Peyer's patch (tissue), 4 donors: Measurements from ENCODE around the gene TXNDC17. TPM values are rescaled to one million over a fixed set of nuclear protein-coding genes. Genes with fewer than 3 reads are reported as not detected.

ENCODE experiments used
- DNase-seq, 3 donors: peaks; one replicate each; pipeline ENCODE4 v3.0.0-alpha.2; 2017 to 2019
- H3K27ac ChIP-seq, 4 donors: fragments of 200-600 bp; sonication (generic); one replicate each; pipeline ENCODE4 v1.5.1; 2016 to 2019
- H3K27me3 ChIP-seq, 2 donors: fragments of 200-600 bp; sonication (generic); one replicate each; pipeline ENCODE4 v1.5.1; 2019
- H3K36me3 ChIP-seq, 3 donors: fragments of 200-600 bp; sonication (generic); one replicate each; pipeline ENCODE4 v1.5.1; 2016 to 2019
- H3K4me1 ChIP-seq, 4 donors: fragments of 200-600 bp; sonication (generic); one replicate each; pipeline ENCODE4 v1.5.1; 2016 to 2019
- H3K4me3 ChIP-seq, 4 donors: fragments of 200-600 bp; sonication (generic); 1 replicate in 3 of 4; 2 replicates in 1 of 4; pipeline ENCODE4 v1.5.1; 2016 to 2019; ENCODE audit warnings: mild to moderate bottlenecking in 1 of 4
- H3K9me3 ChIP-seq, 4 donors: fragments of 200-600 bp; sonication (generic); one replicate each; pipeline ENCODE4 v1.5.1; 2016 to 2019; ENCODE audit warnings: mild to moderate bottlenecking in 1 of 4
- CTCF ChIP-seq, 6 experiments: fragments of 450-650 bp in 4 of 6; fragments of 200-600 bp in 2 of 6; sonication (generic) in 1 of 6; IDR thresholded peaks; one replicate each; pipeline ENCODE4 v1.5.1; 2017 to 2019; ENCODE audit warnings: antibody characterized with exemption in 6 of 6, mild to moderate bottlenecking in 3 of 6, moderate library complexity in 1 of 6
- POLR2A ChIP-seq, 2 donors: fragments of 450-650 bp; IDR thresholded peaks; one replicate each; pipeline ENCODE4 v1.5.1; 2017; ENCODE audit warnings: antibody characterized with exemption in 2 of 2, mild to moderate bottlenecking in 2 of 2, moderate library complexity in 2 of 2
- total RNA-seq, 4 donors: library from RNA; depleted of rRNA; stranded (reverse); fragments of >200 nt; gene quantifications; one replicate each; pipeline ENCODE4 v1.1.0, GENCODE V29; 2016

Gene TXNDC17
- total RNA-seq, 4 donors from 2014 or later, result 73.9 to 192 (median 149) TPM

DNA sequence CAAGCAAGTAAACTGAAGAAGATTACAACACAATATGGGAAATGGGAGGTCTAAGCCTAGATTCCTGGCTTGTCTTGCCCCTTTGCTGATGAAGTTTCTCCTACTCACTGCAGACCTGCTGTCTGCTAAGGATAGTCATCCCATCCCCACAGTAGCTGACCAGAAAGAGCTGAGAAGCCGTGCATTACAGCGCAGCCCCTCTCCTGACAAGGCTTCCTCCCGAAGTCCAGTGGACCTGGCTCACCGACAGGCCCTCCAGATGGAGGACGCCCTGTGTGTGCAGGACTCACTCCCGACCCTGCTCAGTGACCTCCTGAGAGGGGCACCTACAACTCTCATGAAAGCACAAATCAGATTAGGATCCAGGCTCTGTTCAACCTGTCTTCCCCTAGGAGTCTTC is 35.7 kb upstream of the TXNDC17 start:
- DNase-seq, result no peak
- Histone ChIP-seq H3K27me3 (no peaks in the 10 kb centered on the region), H3K4me1 (no peaks in the 10 kb centered on the region), H3K4me3 (no peak overlapping the region), H3K9me3 (no peaks in the 10 kb centered on the region), H3K36me3 (peaks cover 0 to 64% (median 0%) of the 10 kb centered on the region in 3 donors), H3K27ac (no peak overlapping the region)
- no peak for TF ChIP-seq CTCF (IDR thresholded peaks at IDR 0.05)
- TF ChIP-seq POLR2A (IDR thresholded peaks at IDR 0.05), result no peak

DNA sequence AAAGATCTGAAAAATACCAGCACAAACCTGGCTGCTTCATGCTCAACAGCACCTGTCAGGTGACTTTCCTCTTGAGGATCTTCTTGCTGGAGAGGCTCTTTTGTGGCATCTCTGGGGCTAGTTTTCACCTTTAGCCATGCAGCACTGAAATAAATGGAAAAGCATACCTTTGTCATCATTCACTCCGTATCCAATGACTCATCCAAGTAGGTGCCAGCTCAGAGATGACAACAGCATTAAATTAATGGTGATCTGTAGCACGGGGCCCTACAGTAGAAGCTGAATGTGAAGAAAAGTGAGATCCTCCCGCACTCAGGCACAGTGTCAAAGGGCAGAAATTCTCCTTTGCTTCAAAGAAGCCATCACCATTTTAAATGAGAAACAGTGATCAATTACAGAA is 32.5 kb upstream of the TXNDC17 start:
- Histone ChIP-seq H3K4me1 (no peaks in the 10 kb centered on the region), H3K9me3 (no peaks in the 10 kb centered on the region), H3K27ac (no peak overlapping the region), H3K27me3 (no peaks in the 10 kb centered on the region), H3K4me3 (no peak overlapping the region), H3K36me3 (peaks cover 0 to 60% (median 0%) of the 10 kb centered on the region in 3 donors)
- no peak for DNase-seq
- no peak for TF ChIP-seq CTCF (IDR thresholded peaks at IDR 0.05)
- no peak for TF ChIP-seq POLR2A (IDR thresholded peaks at IDR 0.05)

- peaks cover 0 to 64% (median 0%) of the 10 kb centered on the region in 3 donors for H3K36me3 ChIP-seq
- H3K4me3 ChIP-seq, result no peak overlapping the region
- H3K4me1 ChIP-seq, result no peaks in the 10 kb centered on the region
- no peak for TF ChIP-seq POLR2A (IDR thresholded peaks at IDR 0.05)
- TF ChIP-seq CTCF (IDR thresholded peaks at IDR 0.05), result no peak
- no peak overlapping the region for H3K27ac ChIP-seq
- DNase-seq, result no peak
- no peaks in the 10 kb centered on the region for H3K27me3 ChIP-seq
- H3K9me3 ChIP-seq, result no peaks in the 10 kb centered on the region
Observed at GRCh38 chr17:6610011-6610410, 30.8 kb upstream of the TXNDC17 start.

GRCh38 chr17:6611231-6611630 is 29.6 kb upstream of the TXNDC17 start:
- Histone ChIP-seq H3K27me3 (no peaks in the 10 kb centered on the region), H3K36me3 (peaks cover 0 to 54% (median 0%) of the 10 kb centered on the region in 3 donors), H3K9me3 (no peaks in the 10 kb centered on the region), H3K27ac (no peak overlapping the region), H3K4me3 (no peak overlapping the region), H3K4me1 (no peaks in the 10 kb centered on the region)
- no peak for DNase-seq
- no peak for TF ChIP-seq POLR2A (IDR thresholded peaks at IDR 0.05)
- TF ChIP-seq CTCF (IDR thresholded peaks at IDR 0.05), result no peak

GRCh38 chr17:6623941-6624340 is 16.9 kb upstream of the TXNDC17 start:
- H3K4me1 ChIP-seq, result no peaks in the 10 kb centered on the region
- peaks cover 0 to 74% (median 0%) of the 10 kb centered on the region in 3 donors for H3K36me3 ChIP-seq

More at GRCh38 chr17:6623941-6624340, 16.9 kb upstream of the TXNDC17 start:
- H3K9me3 ChIP-seq, result no peaks in the 10 kb centered on the region
- no peak overlapping the region for H3K4me3 ChIP-seq
- no peak for TF ChIP-seq CTCF (IDR thresholded peaks at IDR 0.05)
- no peak for TF ChIP-seq POLR2A (IDR thresholded peaks at IDR 0.05)
- no peaks in the 10 kb centered on the region for H3K27me3 ChIP-seq
- H3K27ac ChIP-seq, result no peak overlapping the region
- no peak for DNase-seq
